Measurements from ENCODE around the gene IRF6.

IRF6 gene

DNA sequence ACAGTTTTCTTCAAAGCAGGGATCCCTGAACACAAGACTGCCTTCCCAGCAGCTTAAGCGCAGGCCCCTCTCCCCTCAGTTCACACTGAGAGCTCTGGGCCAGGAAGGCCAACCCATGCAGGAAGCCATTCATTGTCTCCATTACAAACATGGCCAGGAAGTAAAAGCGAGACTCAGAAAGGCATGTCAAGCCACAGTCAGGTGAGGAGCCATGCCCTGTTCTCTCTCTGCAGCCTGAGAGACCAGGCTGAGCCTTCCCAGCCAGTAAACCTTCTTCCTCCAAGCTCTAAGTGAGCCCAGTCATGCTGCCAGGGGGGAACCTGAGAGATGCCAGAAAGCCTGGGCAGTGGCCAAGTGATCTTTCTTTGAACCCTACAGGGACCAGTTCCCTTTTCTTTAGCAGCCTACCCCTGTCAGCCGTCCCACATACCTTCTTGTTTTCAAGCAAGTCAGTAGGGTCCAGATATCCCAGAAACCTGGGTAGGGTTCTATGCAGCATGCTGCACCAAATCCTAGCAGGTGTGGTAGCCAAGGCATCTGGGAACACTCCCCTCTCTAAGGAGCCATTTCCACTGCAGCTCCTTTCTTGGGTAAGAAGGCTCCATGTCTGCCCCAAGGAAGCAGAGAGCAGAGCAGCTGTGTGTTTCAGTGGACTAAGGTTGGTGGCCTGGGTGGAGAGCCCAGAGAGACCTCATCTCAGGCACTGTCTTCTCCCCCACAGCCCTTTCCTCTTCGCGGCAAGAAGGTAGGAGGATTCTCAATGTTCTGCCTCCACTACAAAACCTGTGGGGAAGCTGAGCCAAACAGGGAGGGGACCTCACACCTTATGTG, 49.1 kb downstream of the IRF6 start:
- peak; percentile 81 for DNase-seq

DNA sequence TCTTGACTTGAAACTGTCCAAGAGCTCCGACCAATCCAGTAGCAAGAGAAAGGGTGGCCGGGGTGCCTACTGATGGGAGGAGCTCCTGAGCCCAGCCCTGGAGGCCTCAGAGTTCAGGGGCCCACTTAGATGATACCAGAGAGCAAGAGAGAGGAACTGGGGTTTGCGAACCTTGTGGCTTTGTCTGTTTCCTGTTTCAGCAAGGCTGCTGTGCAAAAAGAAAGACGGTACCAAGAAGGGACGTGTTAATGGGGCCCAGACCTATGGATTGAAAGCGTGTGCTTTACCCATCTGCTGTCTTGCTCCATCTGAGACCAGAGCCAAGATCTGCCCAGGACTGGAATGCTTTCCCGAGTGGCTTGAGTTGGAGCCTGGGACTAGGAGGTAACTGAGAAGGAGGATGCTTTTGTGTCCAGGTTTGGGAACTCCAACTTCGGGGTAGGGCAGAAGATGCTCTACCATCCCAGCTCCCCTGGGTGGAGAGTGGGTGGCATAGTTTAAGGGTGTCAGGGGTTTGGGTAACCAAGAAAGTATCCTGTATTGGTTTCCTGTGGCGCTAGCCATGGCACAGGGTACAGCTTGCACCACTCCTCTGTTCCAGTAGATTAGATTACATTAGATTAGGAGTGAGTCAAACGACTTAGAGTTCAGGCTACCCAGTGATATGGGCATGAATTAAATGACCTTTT, 49.9 kb downstream of the IRF6 start, which contains the start of gene TRAF3IP3:
Gene TRAF3IP3, plus strand, starts transcription at position 128 of the 689 bp plus-strand sequence. CDS start 3,987 bp downstream, outside the sequence.
- peak; percentile 85 for DNase-seq

DNA sequence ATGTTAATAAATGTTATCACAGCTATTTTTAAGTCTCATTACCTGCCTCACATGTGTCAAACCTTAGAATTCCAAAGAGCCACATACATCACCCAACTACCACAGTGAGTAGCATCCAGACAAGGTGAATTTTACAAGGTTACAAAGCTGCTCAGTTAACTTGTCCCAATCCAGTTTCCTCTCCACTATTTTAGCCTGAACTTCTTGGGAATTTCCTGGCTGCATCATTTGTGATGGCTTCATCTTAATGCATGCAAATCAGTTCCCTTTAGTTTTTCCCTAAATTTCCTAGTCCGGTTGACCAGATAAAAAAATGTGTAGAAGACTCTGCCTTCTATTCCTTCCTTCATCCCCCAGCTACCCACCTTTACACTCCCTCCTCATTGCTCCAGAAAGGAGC, 50.7 kb downstream of the IRF6 start:
- no peak for DNase-seq

DNA sequence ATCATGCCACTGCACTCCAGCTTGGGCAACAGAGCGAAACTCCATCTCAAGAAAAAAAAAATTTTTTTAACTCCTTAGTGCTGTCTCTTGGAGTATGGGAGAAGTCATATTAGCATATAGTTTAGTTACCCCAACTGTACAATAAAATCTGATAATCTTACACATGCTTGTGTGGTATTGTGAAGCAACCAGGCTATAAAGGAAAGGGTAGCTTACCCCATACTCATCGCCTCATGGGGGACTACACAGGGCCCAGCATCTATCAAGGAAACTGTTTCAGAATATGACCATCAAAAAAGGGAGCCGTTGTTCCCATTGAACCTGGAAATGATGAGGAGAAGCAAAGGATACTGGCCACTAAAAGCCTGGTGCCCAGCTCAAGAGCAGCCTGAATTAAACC, 53.1 kb downstream of the IRF6 start:
- no peak for DNase-seq

DNA sequence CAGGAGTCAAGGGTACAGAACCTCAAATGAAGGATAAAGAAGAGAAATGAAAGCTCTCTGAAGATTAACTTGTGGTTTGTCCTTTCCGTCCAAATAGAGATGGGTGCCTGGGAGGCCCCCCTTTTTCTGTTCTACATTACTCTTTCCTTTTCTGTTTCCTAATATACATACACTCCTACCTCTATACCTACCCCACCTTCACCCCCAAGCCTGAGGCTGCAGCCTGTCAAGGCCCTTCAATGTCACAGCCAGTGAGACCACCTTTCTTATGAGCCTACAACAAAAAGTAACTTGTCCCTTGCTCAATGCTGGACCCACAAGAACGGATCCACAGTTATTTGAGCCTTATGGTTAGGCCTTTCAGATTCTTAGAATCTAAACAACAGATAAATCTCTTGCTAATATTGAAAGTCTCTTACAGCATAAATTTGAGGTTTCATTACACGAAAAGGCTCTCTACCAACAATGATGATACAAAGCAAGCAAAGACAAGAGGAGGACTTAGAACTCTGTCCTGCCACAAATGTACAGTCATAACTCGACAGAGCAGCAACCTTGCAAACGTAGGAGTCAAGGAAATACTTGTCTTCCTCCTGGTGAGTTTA, 54.2 kb downstream of the IRF6 start:
- DNase-seq: peak; percentile 90

DNA sequence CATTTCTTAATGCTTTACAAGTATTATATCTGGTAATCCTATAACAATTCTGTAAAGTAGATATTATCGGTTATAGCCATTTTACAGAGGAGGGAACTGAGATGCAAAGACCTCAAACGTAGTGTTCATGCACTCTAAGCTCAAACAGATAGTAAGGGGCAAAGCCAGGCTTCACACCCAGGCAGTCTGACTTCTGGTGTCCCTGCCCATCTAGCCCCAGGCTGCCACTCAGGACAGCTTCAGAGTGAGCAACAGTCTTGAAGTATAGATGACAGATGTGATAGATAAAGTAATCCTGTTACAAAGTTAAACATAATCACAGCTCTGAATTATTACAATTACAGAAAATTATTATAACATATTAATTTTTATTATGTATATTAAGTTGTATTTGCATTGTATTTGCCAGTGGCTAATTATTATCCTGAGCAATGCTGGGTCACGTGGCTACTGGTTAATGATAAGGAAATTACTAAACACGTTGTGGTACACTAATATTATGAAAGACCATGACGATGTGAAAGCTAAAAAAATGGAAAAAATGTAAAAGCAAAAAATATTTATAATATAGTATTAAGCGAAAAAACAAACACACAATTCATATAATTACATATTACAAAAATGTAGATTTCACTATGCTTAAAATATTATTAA, 56.1 kb downstream of the IRF6 start:
- no peak for DNase-seq

DNA sequence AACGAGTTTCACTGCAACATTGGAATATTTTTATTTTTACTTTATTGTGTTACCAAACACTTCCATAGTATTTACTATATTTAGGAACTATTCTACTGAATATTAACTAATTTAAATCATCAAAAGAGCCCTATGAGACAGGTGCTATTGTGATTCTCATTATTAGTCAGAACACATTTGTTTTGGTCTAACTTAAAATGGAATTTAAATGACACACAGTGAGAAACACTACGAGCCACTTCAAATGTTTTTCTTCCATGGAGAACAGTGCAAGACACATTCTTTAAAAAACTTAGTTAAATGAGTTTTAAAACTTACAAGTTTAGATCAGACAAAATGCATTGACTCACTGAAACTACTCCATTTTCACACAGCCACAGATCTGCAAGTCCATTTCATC, 56.7 kb downstream of the IRF6 start:
- DNase-seq: no peak

DNA sequence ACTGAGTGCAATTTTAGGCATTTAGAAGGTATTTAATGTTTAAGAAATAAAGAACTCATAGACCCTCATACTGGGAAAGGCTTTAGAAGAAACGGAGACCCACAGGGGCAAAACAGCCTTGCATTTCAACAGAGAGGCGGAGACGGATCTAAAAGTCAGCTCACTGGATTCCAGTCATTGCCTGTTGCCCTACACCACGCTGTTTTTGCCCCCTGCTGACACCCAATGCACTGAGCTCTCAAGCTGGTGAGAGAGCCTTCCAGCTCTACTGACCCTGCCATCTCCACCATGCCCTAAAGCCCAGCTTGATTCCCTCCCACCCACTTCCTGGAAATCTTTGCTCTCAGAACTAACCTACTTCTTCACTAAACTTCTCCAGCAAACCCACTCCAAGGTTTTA, 57.3 kb downstream of the IRF6 start:
- no peak for DNase-seq

DNA sequence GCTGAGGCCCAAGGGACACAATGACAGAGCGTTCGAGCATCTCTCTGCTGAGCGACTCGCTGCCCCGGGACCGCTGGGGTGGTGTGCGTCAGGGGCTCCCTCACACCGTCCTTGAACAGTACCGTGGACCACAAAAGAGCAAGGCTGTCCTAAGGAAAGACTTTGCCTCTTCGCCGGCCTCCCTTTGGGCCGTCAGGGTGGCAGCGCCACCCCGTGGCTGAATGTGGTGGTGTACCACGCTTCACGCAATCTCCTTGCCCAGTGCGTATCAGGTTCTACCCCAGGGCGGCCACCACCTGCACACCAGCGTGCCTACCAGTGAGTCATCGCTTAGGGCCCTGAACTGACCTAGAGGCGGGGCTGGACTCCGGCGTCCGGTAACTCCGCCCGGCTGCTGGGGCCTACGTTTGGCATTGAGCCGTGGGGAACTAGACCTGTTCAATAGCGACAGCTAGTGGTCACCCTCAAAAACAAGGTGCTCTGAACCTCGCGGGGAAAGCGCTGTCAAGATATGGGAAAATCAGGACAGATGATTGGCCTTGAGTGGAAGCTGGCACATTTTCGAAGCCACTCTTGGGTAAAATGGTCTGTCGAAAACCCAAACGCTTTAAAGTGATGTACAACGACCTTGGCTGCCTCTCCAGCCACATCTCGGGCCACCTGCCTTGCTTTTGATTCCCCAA, 58.2 kb downstream of the IRF6 start:
- DNase-seq: peak; percentile 98

DNA sequence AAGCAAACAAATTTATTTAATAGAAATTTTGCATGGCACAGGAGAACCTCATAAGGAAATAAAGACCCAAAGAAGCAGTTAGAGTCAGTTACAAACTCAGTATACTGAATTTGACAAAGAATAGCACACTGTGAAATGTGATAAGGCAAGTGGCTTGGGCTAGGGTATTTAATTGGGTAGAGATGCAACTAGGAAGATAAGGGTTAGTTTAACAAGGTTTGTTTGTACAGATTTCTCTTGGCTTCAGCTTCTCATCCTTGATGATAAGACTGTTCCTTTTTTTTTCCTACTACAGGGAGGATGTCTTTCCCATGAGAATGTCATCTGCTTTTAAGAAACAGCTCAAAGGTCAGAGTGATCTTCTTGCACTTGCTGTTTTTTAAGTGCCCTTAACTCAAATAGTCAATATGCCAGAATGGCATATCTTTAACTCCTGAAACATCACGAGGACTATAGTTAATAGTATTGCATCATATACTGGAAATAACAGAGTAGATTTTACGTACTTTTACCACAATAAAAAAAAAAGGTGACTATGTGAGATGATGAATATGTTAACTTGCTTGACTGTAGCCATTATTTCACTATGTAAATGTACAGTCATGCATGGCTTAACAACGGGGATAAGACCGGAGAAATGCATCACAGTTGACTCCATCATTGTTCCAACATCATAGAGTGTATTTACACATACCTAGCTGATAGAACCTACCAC, 59.3 kb downstream of the IRF6 start:
- no peak for DNase-seq

DNA sequence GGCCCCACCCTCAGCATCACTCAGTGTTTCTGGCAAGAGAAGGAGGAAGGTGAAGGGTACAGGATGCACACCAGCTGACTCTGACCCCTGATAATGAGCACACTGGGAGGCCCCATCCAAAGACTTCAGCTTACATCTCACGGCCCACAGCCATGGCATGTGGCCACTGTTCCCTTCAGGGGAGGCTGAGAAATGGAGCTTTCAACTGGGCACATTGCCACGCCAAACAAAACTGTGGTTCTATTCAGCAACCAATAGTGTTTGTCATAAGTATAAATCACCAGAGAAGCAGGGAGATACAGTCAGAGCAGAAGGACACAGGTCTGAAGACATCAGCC, 62.8 kb downstream of the IRF6 start:
- no peak for DNase-seq

DNA sequence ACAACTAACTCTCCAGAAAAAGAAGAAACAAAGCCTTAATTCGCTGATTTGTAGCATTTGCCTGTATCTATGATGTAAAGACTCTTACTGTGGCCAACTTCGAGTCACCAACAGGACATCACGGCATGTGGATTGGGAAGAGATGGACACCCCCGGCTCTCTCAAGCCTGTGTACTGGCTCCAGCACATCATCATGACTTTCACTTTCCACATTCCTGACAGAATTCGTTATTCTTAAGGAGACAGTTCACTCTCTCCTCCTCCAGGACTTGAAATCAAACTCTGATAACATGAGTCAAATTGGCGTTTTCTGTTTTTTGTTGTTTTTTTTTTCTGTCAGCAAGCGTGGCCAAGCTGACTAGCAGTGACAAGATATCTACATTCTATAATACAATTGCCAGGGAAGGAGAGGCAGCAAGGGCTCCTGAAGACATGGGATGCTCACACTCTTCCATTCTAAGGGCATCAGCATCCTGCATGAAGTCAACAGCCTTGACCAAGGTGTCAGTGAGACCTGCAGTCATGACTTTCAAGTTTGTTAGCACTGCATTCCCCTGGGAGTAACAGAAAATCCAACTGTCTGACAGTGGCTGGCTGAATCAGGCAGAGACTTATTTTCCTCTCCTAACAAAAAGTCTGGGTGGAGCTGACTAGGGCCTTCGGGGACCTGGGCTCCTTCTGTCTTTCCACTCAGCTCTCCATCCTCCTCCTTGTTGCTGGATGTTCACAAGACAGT, 63.4 kb downstream of the IRF6 start:
- DNase-seq: no peak

DNA sequence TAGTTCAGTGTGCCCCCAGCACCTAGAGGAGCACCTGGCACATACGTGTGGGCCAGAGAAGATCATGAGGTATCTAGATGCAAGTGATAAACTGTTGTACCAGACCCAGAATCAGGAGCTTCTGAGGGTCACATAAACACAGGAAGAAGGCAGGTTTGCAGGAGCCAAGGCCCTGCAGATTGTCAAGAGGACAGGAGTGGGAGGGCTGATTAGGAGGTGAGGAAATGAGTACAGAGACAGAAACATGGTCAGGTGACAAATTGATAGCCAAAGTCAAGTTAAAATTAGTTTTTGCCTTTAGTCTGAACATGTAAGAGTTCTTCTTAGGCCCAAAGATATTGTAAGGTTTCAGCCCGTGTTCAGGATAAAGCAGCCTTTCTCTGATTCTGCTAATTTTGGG, 64.1 kb downstream of the IRF6 start:
- DNase-seq: no peak

DNA sequence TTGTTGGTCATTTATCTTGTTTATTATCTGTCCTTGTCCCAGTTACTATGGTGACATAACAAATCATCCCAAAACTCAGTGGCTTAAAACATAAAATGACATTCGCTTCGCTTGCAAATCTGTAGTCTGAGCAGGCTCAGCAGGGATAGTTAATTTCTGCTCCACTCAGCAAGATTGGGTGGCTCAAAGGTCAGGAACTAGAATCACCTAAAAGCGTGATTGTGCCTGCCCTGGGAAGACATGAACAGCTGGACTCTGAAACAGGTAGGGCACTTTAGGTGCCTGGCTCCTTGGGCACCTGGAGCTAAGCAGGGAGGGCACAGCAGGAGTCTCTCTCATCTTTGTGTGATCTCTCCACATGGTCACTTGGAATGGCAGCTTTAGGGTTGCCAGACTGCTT, 64.7 kb downstream of the IRF6 start:
- DNase-seq: no peak

DNA sequence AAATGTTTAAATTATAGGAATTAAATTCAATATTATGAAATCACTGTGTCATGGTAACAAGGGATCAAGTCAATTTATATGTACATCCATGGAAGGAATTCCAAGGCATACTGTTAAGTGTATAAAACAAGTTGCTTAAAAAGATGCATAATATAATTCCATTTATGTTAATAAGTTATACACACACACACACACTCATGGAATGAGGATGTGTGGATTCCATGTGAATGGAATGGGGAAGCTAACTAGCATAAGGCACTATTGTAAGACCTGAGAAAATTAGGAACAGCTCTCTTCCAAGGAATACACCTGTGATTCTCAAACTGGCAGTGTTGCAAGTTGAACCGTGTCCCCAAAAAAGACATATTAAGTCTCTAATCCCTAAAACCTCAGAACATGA, 67.7 kb downstream of the IRF6 start:
- DNase-seq: no peak

DNA sequence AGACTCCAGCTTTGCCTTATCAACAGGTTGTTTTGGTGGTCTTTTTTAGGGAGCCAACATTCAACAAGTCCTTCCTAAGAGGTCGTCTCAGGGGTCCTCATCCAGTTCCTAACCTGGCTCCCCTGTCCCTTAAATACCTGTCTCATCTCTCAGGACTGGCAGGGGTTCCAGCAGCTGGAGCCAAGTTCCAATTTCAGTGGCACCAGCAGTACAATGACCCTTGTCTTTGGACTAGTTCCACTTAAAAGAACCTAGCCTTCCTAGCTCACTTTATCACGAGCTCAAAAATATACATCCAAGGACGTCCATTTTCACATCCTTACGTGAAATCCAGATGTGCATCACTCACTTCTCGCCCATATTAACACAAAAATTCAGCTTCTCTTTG, 68.8 kb downstream of the IRF6 start:
- no peak for DNase-seq

DNA sequence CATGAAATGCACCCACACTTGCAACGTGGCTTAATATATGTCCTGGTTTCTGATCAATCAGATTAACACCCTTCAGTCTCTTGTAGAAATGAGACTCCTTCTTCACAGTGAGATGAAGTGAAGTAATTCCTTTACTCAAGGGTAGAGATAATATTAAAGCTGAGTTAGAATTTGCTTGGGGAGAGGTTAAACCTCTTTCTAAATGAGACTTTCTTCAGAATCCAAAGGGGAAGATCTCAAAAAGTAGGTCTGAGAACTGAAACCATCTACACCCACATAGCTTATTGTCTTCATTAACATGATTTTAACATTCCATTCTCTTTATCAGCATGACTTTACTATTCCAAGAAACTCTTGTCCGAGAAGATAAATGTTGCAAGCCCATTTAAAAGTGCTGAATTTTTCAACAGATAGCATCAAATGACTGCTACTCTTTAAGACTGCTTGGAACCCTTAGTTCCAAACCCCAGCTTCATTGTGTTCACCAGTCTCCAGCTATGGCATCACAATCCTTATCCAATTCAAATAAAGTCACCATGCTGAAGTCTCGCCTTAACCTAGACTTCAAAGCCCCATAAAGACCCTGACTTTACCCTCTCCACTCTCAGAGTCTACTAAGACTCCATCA, 69.3 kb downstream of the IRF6 start:
- no peak for DNase-seq

All from activated CD8-positive, alpha-beta memory T cell treated with anti-CD3 and anti-CD28 coated beads for 24 hours (primary cell).